Osteocyte (in vitro differentiated cells): Measurements from ENCODE around the gene EXOC4. TPM values are rescaled to one million over a fixed set of nuclear protein-coding genes. Genes with fewer than 3 reads are reported as not detected.

Experiments
- DNase-seq: peaks from one replicate; pipeline ENCODE4 v3.0.0; 2021; ENCODE audit warnings: mixed read lengths; ENCODE audit not compliant: unreplicated experiment; ENCODE audit errors: extremely low spot score
- H3K27ac Mint-ChIP-seq: one replicate; pipeline ENCODE4 v1.8.0; 2021; ENCODE audit warnings: mild to moderate bottlenecking, mixed read lengths; ENCODE audit not compliant: unreplicated experiment
- H3K27me3 Mint-ChIP-seq: one replicate; pipeline ENCODE4 v1.8.0; 2021; ENCODE audit warnings: mixed read lengths; ENCODE audit not compliant: unreplicated experiment
- H3K36me3 Mint-ChIP-seq: one replicate; pipeline ENCODE4 v1.8.0; 2021; ENCODE audit warnings: mixed read lengths; ENCODE audit not compliant: unreplicated experiment
- H3K4me1 Mint-ChIP-seq: one replicate; pipeline ENCODE4 v1.8.0; 2021; ENCODE audit warnings: mixed read lengths; ENCODE audit not compliant: unreplicated experiment
- H3K4me3 Mint-ChIP-seq: one replicate; pipeline ENCODE4 v1.8.0; 2021; ENCODE audit warnings: mild to moderate bottlenecking, moderate library complexity, mixed read lengths; ENCODE audit not compliant: unreplicated experiment
- H3K9me3 Mint-ChIP-seq: one replicate; pipeline ENCODE4 v1.8.0; 2021; ENCODE audit warnings: mixed read lengths; ENCODE audit not compliant: unreplicated experiment
- CTCF ChIP-seq: fragments of 200-600 bp; sonication (generic); IDR thresholded peaks from 2 replicates; pipeline ENCODE4 v1.5.0; 2021; ENCODE audit warnings: antibody characterized with exemption, mild to moderate bottlenecking, moderate library complexity
- total RNA-seq: library from RNA; stranded (reverse); gene quantifications from 2 replicates; pipeline ENCODE4 v1.2.1, GENCODE V29; 2021

EXOC4 gene
- total RNA-seq, 1 donor from 2014 or later: 99.9 TPM

DNA sequence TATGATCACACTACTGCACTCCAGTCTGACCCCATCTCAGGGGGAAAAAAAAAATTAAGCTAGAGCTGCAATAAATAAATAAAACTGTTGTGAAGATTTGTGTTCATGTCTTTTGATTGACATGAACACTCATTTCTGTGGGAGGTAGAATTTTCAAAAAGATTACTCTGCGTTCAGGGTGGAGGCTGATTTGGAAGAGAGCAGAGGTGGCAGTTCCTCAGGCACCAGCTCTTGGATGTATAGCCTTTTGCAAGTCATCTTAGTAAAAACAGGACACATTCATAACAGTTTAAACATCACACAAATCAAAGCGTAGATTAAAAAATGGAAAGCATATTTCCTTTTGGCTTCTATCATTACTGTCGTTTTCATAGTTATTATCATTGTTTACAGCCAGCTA is 630.7 kb downstream of the EXOC4 start:
- Mint-ChIP-seq H3K27me3 (no peaks in the 10 kb centered on the region), H3K36me3 (peaks cover 1% of the 10 kb centered on the region), H3K9me3 (no peaks in the 10 kb centered on the region), H3K4me1 (no peaks in the 10 kb centered on the region), H3K27ac (no peak overlapping the region), H3K4me3 (no peak overlapping the region)
- no peak for DNase-seq
- no peak for TF ChIP-seq CTCF

GRCh38 chr7:133885213-133885612 is 632.3 kb downstream of the EXOC4 start:
- H3K9me3 Mint-ChIP-seq: no peaks in the 10 kb centered on the region
- H3K27ac Mint-ChIP-seq: no peak overlapping the region
- no peaks in the 10 kb centered on the region for H3K27me3 Mint-ChIP-seq
- no peak for TF ChIP-seq CTCF
- DNase-seq: no peak
- H3K36me3 Mint-ChIP-seq: peaks cover 1% of the 10 kb centered on the region
- no peak overlapping the region for H3K4me3 Mint-ChIP-seq
- H3K4me1 Mint-ChIP-seq: no peaks in the 10 kb centered on the region

GRCh38 chr7:133886086-133886485 is 633.2 kb downstream of the EXOC4 start:
- no peaks in the 10 kb centered on the region for H3K27me3 Mint-ChIP-seq
- no peak overlapping the region for H3K27ac Mint-ChIP-seq
- no peak overlapping the region for H3K4me3 Mint-ChIP-seq
- no peaks in the 10 kb centered on the region for H3K4me1 Mint-ChIP-seq
- no peak for TF ChIP-seq CTCF
- no peak for DNase-seq
- H3K9me3 Mint-ChIP-seq: no peaks in the 10 kb centered on the region
- peaks cover 1% of the 10 kb centered on the region for H3K36me3 Mint-ChIP-seq

DNA sequence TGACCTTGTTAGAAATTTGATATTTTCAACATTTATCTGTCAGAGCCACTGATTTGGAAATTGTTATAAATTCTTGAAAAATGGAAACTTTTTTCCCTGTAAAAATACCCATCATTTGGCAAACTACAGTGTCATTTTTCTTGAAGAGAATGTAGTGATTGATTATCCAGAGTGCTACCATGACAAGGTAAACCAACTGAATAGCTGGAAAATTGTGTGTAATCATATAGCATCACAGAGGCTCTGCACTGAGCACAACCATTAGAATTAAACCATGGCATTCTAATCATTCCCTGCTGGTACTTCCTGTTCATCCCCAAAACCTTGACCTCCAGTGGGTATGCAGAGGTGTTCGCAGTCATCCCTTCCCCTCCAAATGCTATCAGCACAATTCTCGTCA is 633.9 kb downstream of the EXOC4 start:
- H3K9me3 Mint-ChIP-seq: no peaks in the 10 kb centered on the region
- no peaks in the 10 kb centered on the region for H3K4me1 Mint-ChIP-seq
- H3K36me3 Mint-ChIP-seq: peaks cover 1% of the 10 kb centered on the region
- H3K27ac Mint-ChIP-seq: no peak overlapping the region
- DNase-seq: no peak
- TF ChIP-seq CTCF: no peak
- no peaks in the 10 kb centered on the region for H3K27me3 Mint-ChIP-seq
- H3K4me3 Mint-ChIP-seq: no peak overlapping the region

DNA sequence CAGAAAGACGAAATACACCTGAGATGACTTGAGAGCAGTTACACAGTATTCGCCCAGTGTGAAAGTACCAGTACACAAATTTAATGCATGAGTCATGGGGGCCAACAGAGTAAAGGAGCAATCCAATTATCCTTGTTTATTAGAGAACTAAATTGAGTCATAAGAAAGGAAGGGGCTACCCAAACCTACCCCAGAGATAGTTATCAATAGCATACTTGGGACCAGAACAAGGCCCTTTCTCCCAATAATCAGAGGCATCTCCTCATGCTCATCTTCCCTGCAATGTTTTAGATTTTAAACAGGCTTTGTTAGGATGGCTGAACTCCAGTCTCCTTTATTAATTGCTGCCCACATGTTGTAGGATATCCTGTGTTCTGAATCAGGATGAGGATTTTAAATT is 634.6 kb downstream of the EXOC4 start:
- Mint-ChIP-seq H3K36me3 (peaks cover 1% of the 10 kb centered on the region), H3K4me3 (no peak overlapping the region)

More for the DNA sequence above, 634.6 kb downstream of the EXOC4 start:
- Mint-ChIP-seq H3K4me1 (no peaks in the 10 kb centered on the region), H3K27ac (no peak overlapping the region), H3K9me3 (no peaks in the 10 kb centered on the region), H3K27me3 (no peaks in the 10 kb centered on the region)
- no peak for TF ChIP-seq CTCF
- DNase-seq: no peak
